K562 (cell line): ENCODE data around the gene DDX41. TPM values are rescaled to one million over a fixed set of nuclear protein-coding genes. Genes with fewer than 3 reads are reported as not detected.
A peak's percentile ranks its signal among the peaks of the same experiment; 100 is the strongest.

Experiments
- ATAC-seq: fragments of 200-7000 bp; cut with Tn5 transposase; 3 replicates; pipeline ENCODE4 v1.9.1; 2020; ENCODE audit warnings: moderate library complexity
- BruUV-seq: library from RNA; stranded (reverse); fragments of 400-500 nt; replicated peaks from 2 replicates; lab custom pipeline; 2021; lab: Mats Ljungman, UMichigan
- CTCF ChIA-PET: fragments of 300-600 bp; formaldehyde crosslinking; extraction: SDS; loops from one replicate; lab custom pipeline; 2021; ENCODE audit warnings: low intra/inter-chr PET ratio; lab: Yijun Ruan, JAX
- POLR2A ChIA-PET: fragments of 300-600, 350-650 bp; sonication (Branson Sonifier 250); formaldehyde crosslinking; extraction: SDS; loops from one replicate; lab custom pipeline; 2021; ENCODE audit warnings: antibody characterized with exemption, inconsistent platforms; lab: Yijun Ruan, JAX
- DNase-seq, 4 experiments: peaks; one replicate each; pipeline versions ENCODE4 v3.0.0 to v3.0.0-alpha.2; 2011 to 2018; ENCODE audit warnings: low spot score in 3 of 4, mixed read lengths in 3 of 4; ENCODE audit errors: extremely low read depth in 1 of 4
- FAIRE-seq: peaks from 2 replicates; lab custom pipeline; 2011; peaks lifted over from hg19 to GRCh38; lab: Jason Lieb, UNC
- H2AFZ ChIP-seq: 2 replicates; pipeline ENCODE4 v1.6.0; 2011; ENCODE audit warnings: low read depth, low read length, control low read depth, inconsistent platforms
- H3K27ac ChIP-seq: fragments of 200-600 bp; 3 replicates; pipeline ENCODE4 v1.8.0; 2011; ENCODE audit warnings: low read depth, mild to moderate bottlenecking, control low read depth, inconsistent platforms, low read length, moderate library complexity, mixed read lengths; ENCODE audit errors: extremely low read depth
- H3K27me3 ChIP-seq, 2 experiments: fragments of 300-600 bp in 1 of 2; 2 replicates in 1 of 2; 3 replicates in 1 of 2; pipeline versions ENCODE4 v1.6.0 to v1.8.0; 2011; ENCODE audit warnings: inconsistent platforms in 2 of 2, low read length in 2 of 2, mild to moderate bottlenecking in 1 of 2, mixed read lengths in 1 of 2, moderate library complexity in 1 of 2; ENCODE audit not compliant: control insufficient read depth in 2 of 2, insufficient read depth in 2 of 2
- H3K36me3 ChIP-seq: fragments of 300-600 bp; 3 replicates; pipeline ENCODE4 v1.8.0; 2011; ENCODE audit warnings: mild to moderate bottlenecking, low read length, inconsistent platforms; ENCODE audit not compliant: control insufficient read depth, insufficient read depth
- H3K4me1 ChIP-seq, 2 experiments: fragments of 200-600 bp in 1 of 2; replicated peaks in 1 of 2; 2 replicates in 1 of 2; 3 replicates in 1 of 2; pipeline versions ENCODE4 v1.5.1 to v1.8.0; 2011; ENCODE audit warnings: inconsistent platforms in 2 of 2, low read length in 2 of 2, mild to moderate bottlenecking in 1 of 2, mixed read lengths in 1 of 2, moderate library complexity in 1 of 2; ENCODE audit not compliant: control insufficient read depth in 2 of 2, insufficient read depth in 2 of 2
- H3K4me2 ChIP-seq: 2 replicates; pipeline ENCODE4 v1.6.1; 2011; ENCODE audit warnings: low read length, control low read depth, inconsistent platforms, mixed read lengths; ENCODE audit not compliant: insufficient read depth
- H3K4me3 ChIP-seq: fragments of 200-600 bp; sonication (generic), shearing (Covaris generic); 2 replicates; pipeline ENCODE4 v1.5.1; 2016; ENCODE audit warnings: control low read depth, inconsistent platforms
- H3K79me2 ChIP-seq: fragments of 200-600 bp; 3 replicates; pipeline ENCODE4 v1.8.0; 2011; ENCODE audit warnings: low read length, inconsistent platforms; ENCODE audit not compliant: control insufficient read depth, insufficient read depth
- H3K9ac ChIP-seq, 2 experiments: 2 replicates each; pipeline versions ENCODE4 v1.6.0 to v1.6.1; 2011; ENCODE audit warnings: low read depth in 2 of 2, low read length in 2 of 2, control low read depth in 1 of 2, inconsistent platforms in 1 of 2, mild to moderate bottlenecking in 1 of 2, mixed read lengths in 1 of 2; ENCODE audit not compliant: insufficient read depth in 1 of 2
- H3K9me1 ChIP-seq: one replicate; pipeline ENCODE4 v1.6.0; 2011; ENCODE audit warnings: inconsistent platforms, mild to moderate bottlenecking, low read length, moderate library complexity; ENCODE audit not compliant: control insufficient read depth, insufficient read depth
- H3K9me3 ChIP-seq: replicated peaks from 2 replicates; pipeline ENCODE4 v1.5.1; 2011; ENCODE audit warnings: low read depth, low read length, inconsistent platforms; ENCODE audit not compliant: control insufficient read depth, insufficient read depth
- H4K20me1 ChIP-seq: replicated peaks from 2 replicates; pipeline ENCODE4 v1.6.1; 2011; ENCODE audit warnings: low read length, inconsistent platforms, mixed read lengths; ENCODE audit not compliant: control insufficient read depth, insufficient read depth
- MTF1 ChIP-seq: fragments of 250-450 bp; sonication (Bioruptor Pico); IDR thresholded peaks from 2 replicates; pipeline ENCODE4 v1.9.0; 2021; ENCODE audit warnings: moderate library complexity, mild to moderate bottlenecking, inconsistent platforms, borderline replicate concordance
- POLR2G ChIP-seq: fragments of 200-400 bp; formaldehyde crosslinking; IDR thresholded peaks from 2 replicates; pipeline ENCODE4 v1.6.1; 2017; ENCODE audit warnings: low read depth, mild to moderate bottlenecking, antibody characterized with exemption, low read length, moderate library complexity
- RBBP5 ChIP-seq: fragments of 200-600 bp; sonication (generic); IDR thresholded peaks from 2 replicates; pipeline ENCODE4 v1.6.1; 2012; ENCODE audit warnings: borderline replicate concordance, mild to moderate bottlenecking, low read length, control low read depth, inconsistent platforms; ENCODE audit not compliant: insufficient read depth, poor library complexity, severe bottlenecking
- ZFP1 ChIP-seq: fragments of 450-650 bp; formaldehyde crosslinking; IDR thresholded peaks from 2 replicates; pipeline ENCODE4 v1.4.0; 2020; ENCODE audit warnings: mild to moderate bottlenecking, mixed read lengths
- ZNF778 ChIP-seq: fragments of 450-650 bp; formaldehyde crosslinking; IDR thresholded peaks from 2 replicates; pipeline ENCODE4 v1.4.0; 2020; ENCODE audit warnings: mild to moderate bottlenecking, moderate library complexity
- WGBS: fragments of 100-300 bp; shearing (Covaris generic); methylation state at CpG from one replicate; pipeline ENCODE4 v1.1.6; 2016; ENCODE audit warnings: low coverage, mixed read lengths; ENCODE audit not compliant: insufficient coverage; ENCODE audit errors: missing lambda C conversion rate; 5-methylcytosine and 5-hydroxymethylcytosine counted together
- in situ Hi-C: fragments of 300-500 bp; cut with MboI; formaldehyde crosslinking; loops from 4 replicates; pipeline ENCODE4 v1.15.0; 2018; ENCODE audit warnings: inconsistent platforms, mixed read lengths
- intact Hi-C: fragments of 100-400 bp; cut with micrococcal nuclease; formaldehyde crosslinking; loops from 2 replicates; pipeline ENCODE4 v1.14.2; 2022
- polyA plus RNA-seq, 8 experiments: library from polyadenylated mRNA; depleted of rRNA in 4 of 8; stranded (reverse) in 5 of 8; unstranded in 3 of 8; fragments of >200 nt; fragmentation: Nextera tagmentation in 2 of 8; fragmentation: Illumina TruSeq in 1 of 8; extraction: Ambion mirVana in 2 of 8; extraction: Trizol in 1 of 8; gene quantifications; 2 replicates each; pipeline versions ENCODE4 v1.2.1 to v1.2.3, GENCODE V29; 2011 to 2014; ENCODE audit warnings: inconsistent platforms in 1 of 8, missing spikeins in 1 of 8
- total RNA-seq, 7 experiments: library from RNA; depleted of rRNA in 6 of 7; stranded (reverse); fragments of >200 nt in 6 of 7; fragmentation: Illumina TruSeq in 2 of 7; extraction: Trizol in 2 of 7; gene quantifications; 2 replicates each; pipeline versions ENCODE4 v1.2.1 to v1.2.3, GENCODE V29; 2011 to 2021; ENCODE audit warnings: low replicate concordance in 1 of 7
- TF ChIP-seq, protein P1 (sequence below): IDR thresholded peaks from 2 replicates; pipeline ENCODE4 v1.6.1; 2012; ENCODE audit warnings: low read depth, low read length, improper control_type of control experiment, borderline replicate concordance

The DDX41 gene
- total and polyA plus RNA-seq, 9 of the 15 experiments (the other 6 are each of a cell fraction or from before 2014, with no cell fraction given), result 38.2 to 284 (median 116) TPM

DNA sequence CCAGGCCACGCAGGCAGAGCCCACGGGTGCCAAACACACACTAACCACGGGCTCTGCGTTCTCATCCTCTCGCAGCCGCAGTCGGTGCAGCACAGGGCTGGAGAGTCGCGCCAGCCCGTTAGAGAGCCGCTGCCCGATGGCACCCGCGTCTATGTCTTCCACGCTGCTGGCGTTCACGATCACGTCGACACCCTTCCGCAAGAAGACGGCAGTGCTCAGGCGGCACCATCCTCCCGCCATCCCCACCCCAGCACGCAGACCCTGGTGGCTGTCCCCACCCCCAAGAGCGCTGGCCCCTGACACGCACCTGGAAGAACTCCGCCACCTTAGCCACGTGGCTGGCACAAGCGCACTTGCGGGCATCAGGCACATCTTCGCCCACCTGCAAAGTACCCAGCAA lies 49.3 kb downstream of the DDX41 start:
- Histone ChIP-seq H3K79me2 (peaks cover 31% of the 10 kb centered on the region), H3K9me3 (peaks cover 4% of the 10 kb centered on the region), H3K27ac (no peak overlapping the region), H3K4me1 (peaks cover 8 to 40% of the 10 kb centered on the region in 2 experiments), H3K4me2 (no peak overlapping the region), H3K4me3 (no peak overlapping the region)
- no TSS peak for BruUV-seq
- DNase-seq (no peak), FAIRE-seq (no peak)
- TF ChIP-seq POLR2G, result 0 out of 2 replicates have a peak, but pooled peaks have one; percentile 48
- TF ChIP-seq ZFP1 (CRISPR knock-in tag), result no peak
- TF ChIP-seq MTF1 (CRISPR knock-in tag), result no peak
- TF ChIP-seq ZNF778 (CRISPR knock-in tag), result no peak
- no peak for TF ChIP-seq RBBP5
- TF ChIP-seq, protein P1, sequence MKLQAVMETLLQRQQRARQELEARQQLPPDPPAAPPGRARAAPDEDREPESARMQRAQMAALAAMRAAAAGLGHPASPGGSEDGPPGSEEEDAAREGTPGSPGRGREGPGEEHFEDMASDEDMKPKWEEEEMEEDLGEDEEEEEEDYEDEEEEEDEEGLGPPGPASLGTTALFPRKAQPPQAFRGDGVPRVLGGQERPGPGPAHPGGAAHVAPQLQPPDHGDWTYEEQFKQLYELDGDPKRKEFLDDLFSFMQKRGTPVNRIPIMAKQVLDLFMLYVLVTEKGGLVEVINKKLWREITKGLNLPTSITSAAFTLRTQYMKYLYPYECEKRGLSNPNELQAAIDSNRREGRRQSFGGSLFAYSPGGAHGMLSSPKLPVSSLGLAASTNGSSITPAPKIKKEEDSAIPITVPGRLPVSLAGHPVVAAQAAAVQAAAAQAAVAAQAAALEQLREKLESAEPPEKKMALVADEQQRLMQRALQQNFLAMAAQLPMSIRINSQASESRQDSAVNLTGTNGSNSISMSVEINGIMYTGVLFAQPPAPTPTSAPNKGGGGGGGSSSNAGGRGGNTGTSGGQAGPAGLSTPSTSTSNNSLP, result no peak
- TF ChIP-seq, all 486 proteins: peak for 1
- no peak overlapping the region for H2AFZ ChIP-seq
- no peak overlapping the region for H3K9ac ChIP-seq
- H3K9me1 ChIP-seq, result no peaks in the 10 kb centered on the region
- CTCF ChIA-PET, result no interaction called here
- H4K20me1 ChIP-seq, result no peaks in the 10 kb centered on the region; the same call in none of the 2 replicates
- intact Hi-C loops (no loop called here), in situ Hi-C loops (no loop called here)
- 96% methylated on average over 20 of the region's 31 CpGs for WGBS
- peaks cover 63% of the 10 kb centered on the region; the same call in 2 of the 3 replicates for H3K36me3 ChIP-seq
- ATAC-seq, result no peak
- H3K27me3 ChIP-seq, result no peaks in the 10 kb centered on the region
- POLR2A ChIA-PET, result interaction anchor here (0.6 kb wide), 2 partner anchors 10 to 12 kb away, joined by 3 read pairs; no protein-coding TSS in a partner anchor
